ENCODE results near the gene IL1RL2. TPM values are rescaled to one million over a fixed set of nuclear protein-coding genes. Genes with fewer than 3 reads are reported as not detected.

The IL1RL2 gene
- total RNA-seq, 1 experiment from 2014 or later, result not detected

DNA sequence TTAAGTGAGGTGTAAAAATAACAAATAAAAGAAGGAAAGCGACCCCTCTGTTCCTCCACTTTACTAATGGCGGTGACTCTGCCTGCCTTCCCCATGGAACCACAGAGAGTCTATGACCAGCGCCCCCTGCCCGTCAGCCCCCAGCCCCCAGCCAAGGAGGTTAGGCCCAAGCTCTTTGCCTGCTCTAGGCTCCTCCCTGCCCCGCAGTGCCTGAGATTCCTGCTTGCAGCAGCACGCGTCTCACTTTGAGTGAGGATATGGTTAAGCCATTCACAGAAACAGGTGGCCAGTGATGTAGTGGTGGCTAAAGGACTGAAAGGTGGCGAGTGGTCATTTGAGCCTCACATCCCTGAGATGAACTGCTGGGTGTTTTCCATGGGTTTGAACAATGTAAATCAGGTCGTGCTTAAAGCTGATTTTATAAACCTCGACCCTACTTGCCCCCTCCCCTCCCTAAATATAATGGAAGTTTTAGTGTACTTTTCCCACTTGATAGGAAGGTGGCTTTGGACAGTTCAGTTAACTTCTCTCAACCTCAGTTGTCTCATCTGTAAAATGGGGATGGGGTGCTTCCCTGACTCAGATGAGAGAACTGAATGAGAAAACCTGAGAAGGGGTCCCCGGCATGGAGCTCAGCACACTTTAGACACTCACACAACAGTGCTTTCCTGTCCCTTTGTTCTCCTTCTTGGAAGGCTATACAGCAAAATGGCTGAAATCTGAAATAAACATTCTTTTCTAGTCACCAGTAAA is 46.5 kb downstream of the IL1RL2 start:
- Histone ChIP-seq H3K4me3 (ENCODE audit: low read depth in 2 of 2, low read length in 2 of 2) (no peak overlapping the region), H3K4me1 (ENCODE audit: control insufficient read depth, insufficient read depth, low read length) (no peaks in the 10 kb centered on the region), H3K27ac (ENCODE audit: low read length) (no peak overlapping the region), H3K9me3 (ENCODE audit: control insufficient read depth, insufficient read depth, low read depth, low read length) (no peaks in the 10 kb centered on the region), H3K27me3 (ENCODE audit: control insufficient read depth, insufficient read depth, low read length) (no peaks in the 10 kb centered on the region), H3K36me3 (ENCODE audit: control insufficient read depth, insufficient read depth, low read length) (no peaks in the 10 kb centered on the region)
- ATAC-seq (no peak), DNase-seq (ENCODE audit: low read depth, low spot score) (no peak)
- no TSS peak for BruUV-seq (replicated peaks)
- POLR2A ChIA-PET, result no interaction called here
- intact Hi-C loops (cut with micrococcal nuclease; ENCODE audit: unreplicated experiment), result no loop called here
- TF ChIP-seq POLR2AphosphoS5 (IDR thresholded peaks at IDR 0.05; ENCODE audit: low read depth, low read length), result no peak
- CTCF ChIA-PET, result no interaction called here
- in situ Hi-C loops (cut with HindIII; ENCODE audit: low pct_unique_long_range_greater_than_20kb, low sequenced_read_pairs), result no loop called here

DNA sequence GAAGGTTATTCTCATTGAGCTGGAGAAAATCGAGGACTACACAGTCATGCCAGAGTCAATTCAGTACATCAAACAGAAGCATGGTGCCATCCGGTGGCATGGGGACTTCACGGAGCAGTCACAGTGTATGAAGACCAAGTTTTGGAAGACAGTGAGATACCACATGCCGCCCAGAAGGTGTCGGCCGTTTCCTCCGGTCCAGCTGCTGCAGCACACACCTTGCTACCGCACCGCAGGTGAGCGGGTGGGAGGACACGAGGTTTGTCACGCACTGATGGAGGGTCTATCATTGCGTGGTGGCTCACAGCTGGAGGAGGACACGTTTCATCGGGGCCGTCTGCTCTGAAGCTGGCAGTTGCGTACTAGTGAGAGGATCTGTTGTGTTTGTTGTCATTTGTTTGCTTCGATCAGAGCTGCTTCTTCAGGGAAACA is 48.2 kb downstream of the IL1RL2 start:
- DNase-seq (ENCODE audit: low read depth, low spot score), result no peak

More for the DNA sequence above, 48.2 kb downstream of the IL1RL2 start:
- TF ChIP-seq SIN3A (IDR thresholded peaks at IDR 0.05; ENCODE audit: borderline replicate concordance, insufficient read depth, low read depth, low read length), result no peak
- TF ChIP-seq, protein P1, sequence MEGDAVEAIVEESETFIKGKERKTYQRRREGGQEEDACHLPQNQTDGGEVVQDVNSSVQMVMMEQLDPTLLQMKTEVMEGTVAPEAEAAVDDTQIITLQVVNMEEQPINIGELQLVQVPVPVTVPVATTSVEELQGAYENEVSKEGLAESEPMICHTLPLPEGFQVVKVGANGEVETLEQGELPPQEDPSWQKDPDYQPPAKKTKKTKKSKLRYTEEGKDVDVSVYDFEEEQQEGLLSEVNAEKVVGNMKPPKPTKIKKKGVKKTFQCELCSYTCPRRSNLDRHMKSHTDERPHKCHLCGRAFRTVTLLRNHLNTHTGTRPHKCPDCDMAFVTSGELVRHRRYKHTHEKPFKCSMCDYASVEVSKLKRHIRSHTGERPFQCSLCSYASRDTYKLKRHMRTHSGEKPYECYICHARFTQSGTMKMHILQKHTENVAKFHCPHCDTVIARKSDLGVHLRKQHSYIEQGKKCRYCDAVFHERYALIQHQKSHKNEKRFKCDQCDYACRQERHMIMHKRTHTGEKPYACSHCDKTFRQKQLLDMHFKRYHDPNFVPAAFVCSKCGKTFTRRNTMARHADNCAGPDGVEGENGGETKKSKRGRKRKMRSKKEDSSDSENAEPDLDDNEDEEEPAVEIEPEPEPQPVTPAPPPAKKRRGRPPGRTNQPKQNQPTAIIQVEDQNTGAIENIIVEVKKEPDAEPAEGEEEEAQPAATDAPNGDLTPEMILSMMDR (IDR thresholded peaks at IDR 0.05), result no peak
- no peak for TF ChIP-seq TCF7L2 (IDR thresholded peaks at IDR 0.05; ENCODE audit: low read depth, low read length)
- TF ChIP-seq POLR2AphosphoS5 (IDR thresholded peaks at IDR 0.05; ENCODE audit: low read depth, low read length), result no peak
- TF ChIP-seq, protein P2, sequence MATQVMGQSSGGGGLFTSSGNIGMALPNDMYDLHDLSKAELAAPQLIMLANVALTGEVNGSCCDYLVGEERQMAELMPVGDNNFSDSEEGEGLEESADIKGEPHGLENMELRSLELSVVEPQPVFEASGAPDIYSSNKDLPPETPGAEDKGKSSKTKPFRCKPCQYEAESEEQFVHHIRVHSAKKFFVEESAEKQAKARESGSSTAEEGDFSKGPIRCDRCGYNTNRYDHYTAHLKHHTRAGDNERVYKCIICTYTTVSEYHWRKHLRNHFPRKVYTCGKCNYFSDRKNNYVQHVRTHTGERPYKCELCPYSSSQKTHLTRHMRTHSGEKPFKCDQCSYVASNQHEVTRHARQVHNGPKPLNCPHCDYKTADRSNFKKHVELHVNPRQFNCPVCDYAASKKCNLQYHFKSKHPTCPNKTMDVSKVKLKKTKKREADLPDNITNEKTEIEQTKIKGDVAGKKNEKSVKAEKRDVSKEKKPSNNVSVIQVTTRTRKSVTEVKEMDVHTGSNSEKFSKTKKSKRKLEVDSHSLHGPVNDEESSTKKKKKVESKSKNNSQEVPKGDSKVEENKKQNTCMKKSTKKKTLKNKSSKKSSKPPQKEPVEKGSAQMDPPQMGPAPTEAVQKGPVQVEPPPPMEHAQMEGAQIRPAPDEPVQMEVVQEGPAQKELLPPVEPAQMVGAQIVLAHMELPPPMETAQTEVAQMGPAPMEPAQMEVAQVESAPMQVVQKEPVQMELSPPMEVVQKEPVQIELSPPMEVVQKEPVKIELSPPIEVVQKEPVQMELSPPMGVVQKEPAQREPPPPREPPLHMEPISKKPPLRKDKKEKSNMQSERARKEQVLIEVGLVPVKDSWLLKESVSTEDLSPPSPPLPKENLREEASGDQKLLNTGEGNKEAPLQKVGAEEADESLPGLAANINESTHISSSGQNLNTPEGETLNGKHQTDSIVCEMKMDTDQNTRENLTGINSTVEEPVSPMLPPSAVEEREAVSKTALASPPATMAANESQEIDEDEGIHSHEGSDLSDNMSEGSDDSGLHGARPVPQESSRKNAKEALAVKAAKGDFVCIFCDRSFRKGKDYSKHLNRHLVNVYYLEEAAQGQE (IDR thresholded peaks at IDR 0.05; ENCODE audit: insufficient read depth in 1 of 2, low read depth in 2 of 2, low read length in 1 of 2), result no peak
- POLR2A ChIA-PET, result no interaction called here
- no peaks in the 10 kb centered on the region for H3K9me3 ChIP-seq (ENCODE audit: control insufficient read depth, insufficient read depth, low read depth, low read length)
- H3K4me1 ChIP-seq (ENCODE audit: control insufficient read depth, insufficient read depth, low read length), result no peaks in the 10 kb centered on the region
- CTCF ChIA-PET, result interaction anchor here (0.9 kb wide), 1 partner anchor 215 kb away, joined by 3 read pairs; no protein-coding TSS in a partner anchor
- H3K36me3 ChIP-seq (ENCODE audit: control insufficient read depth, insufficient read depth, low read length), result no peaks in the 10 kb centered on the region
- BruUV-seq (replicated peaks), result no TSS peak
- no peak overlapping the region for H3K27ac ChIP-seq (ENCODE audit: low read length)
- no peaks in the 10 kb centered on the region for H3K27me3 ChIP-seq (ENCODE audit: control insufficient read depth, insufficient read depth, low read length)
- H3K4me3 ChIP-seq (ENCODE audit: low read depth in 2 of 2, low read length in 2 of 2), result no peak overlapping the region
- in situ Hi-C loops (cut with HindIII; ENCODE audit: low pct_unique_long_range_greater_than_20kb, low sequenced_read_pairs) (no loop called here), intact Hi-C loops (cut with micrococcal nuclease; ENCODE audit: unreplicated experiment) (no loop called here)
- peak; percentile 56; the same call in 1 of the 2 replicates for ATAC-seq
